GM18870 (cell line): ENCODE results near the gene GFRA4.

ENCODE experiments used
- ATAC-seq: cut with Tn5 transposase; IDR thresholded peaks from one replicate; pipeline ENCODE4 v1.9.1; 2021; ENCODE audit warnings: moderate library complexity; ENCODE audit not compliant: unreplicated experiment

The GFRA4 gene

GRCh38 chr20:3674995-3675900 lies 12.0 kb upstream of the GFRA4 start:
- no peak for ATAC-seq

- no peak for ATAC-seq
Measured at GRCh38 chr20:3674447-3674846, 11.2 kb upstream of the GFRA4 start.

GRCh38 chr20:3673221-3674070 lies 10.2 kb upstream of the GFRA4 start:
- no peak for ATAC-seq

- no peak for ATAC-seq
Measured at GRCh38 chr20:3672547-3673171, 9.5 kb upstream of the GFRA4 start.

GRCh38 chr20:3671986-3672546 lies 8.9 kb upstream of the GFRA4 start:
- no peak for ATAC-seq

GRCh38 chr20:3670945-3671344 lies 7.7 kb upstream of the GFRA4 start:
- no peak for ATAC-seq

- no peak for ATAC-seq
Measured at GRCh38 chr20:3670511-3670910, 7.3 kb upstream of the GFRA4 start.

- no peak for ATAC-seq
Measured at GRCh38 chr20:3669710-3670367, 6.6 kb upstream of the GFRA4 start.

- no peak for ATAC-seq
Measured at GRCh38 chr20:3667434-3668037, 4.3 kb upstream of the GFRA4 start.

GRCh38 chr20:3663858-3664257 lies 659 bp upstream of the GFRA4 start:
- no peak for ATAC-seq

GRCh38 chr20:3661814-3662665 lies 1.2 kb downstream of the GFRA4 start:
- no peak for ATAC-seq

GRCh38 chr20:3661060-3661813 lies 2.0 kb downstream of the GFRA4 start:
- ATAC-seq: no peak

- ATAC-seq: no peak
Measured at GRCh38 chr20:3660262-3661059, 2.7 kb downstream of the GFRA4 start.

- ATAC-seq: no peak
Measured at GRCh38 chr20:3659492-3660261, 3.5 kb downstream of the GFRA4 start.

- peak; percentile 93 for ATAC-seq
Measured at GRCh38 chr20:3658716-3659491, 4.3 kb downstream of the GFRA4 start.

GRCh38 chr20:3658019-3658715 lies 5.0 kb downstream of the GFRA4 start:
- ATAC-seq: no peak
